ENCODE data around the gene ING3. TPM values are rescaled to one million over a fixed set of nuclear protein-coding genes. Genes with fewer than 3 reads are reported as not detected.

ING3 gene
- total and polyA plus RNA-seq, 9 of the 15 experiments (the other 6 are each of a cell fraction or from before 2014, with no cell fraction given) = 22.8 to 233 (median 50.4) TPM

DNA sequence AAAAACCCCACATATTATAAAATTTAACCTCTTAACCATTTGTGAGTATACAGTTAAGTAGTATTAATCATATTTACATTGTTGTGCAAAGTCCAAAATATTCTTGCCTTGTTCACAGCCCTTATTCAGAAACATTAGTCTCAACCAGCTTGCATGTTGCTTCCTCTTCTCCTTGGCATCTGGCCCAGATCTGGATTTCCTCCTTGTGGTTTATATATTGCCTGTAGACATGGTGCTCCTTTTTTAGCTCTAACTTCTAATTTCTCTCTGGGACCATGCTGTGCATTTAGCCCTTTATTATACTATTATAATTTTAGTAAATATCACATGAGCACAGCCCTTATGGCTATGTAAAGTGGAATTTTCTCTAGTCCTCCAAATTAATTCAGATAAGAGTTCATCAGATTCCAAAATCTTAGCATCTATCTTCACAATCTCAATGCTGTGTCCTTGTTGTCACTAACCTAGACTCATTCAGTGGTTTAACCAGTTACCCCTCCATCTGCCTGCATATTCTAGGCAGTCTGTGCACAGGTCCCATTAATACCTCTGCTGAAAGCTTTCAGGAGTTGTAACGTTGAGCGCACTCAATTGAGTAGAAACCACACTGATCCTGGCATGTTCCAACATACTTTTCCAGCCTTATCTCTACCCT lies 45.9 kb downstream of the ING3 start (continued):
- TF ChIP-seq TEAD4 (IDR thresholded peaks at IDR 0.05; ENCODE audit: low read length) (peak; percentile 28; the same call in 1 of the 2 replicates), TEAD4 (CRISPR knock-in tag; IDR thresholded peaks at IDR 0.05; ENCODE audit: borderline replicate concordance) (no peak), JUND (IDR thresholded peaks at IDR 0.05; ENCODE audit: borderline replicate concordance, low read depth, low read length) (no peak), JUND (tag; IDR thresholded peaks at IDR 0.05; ENCODE audit: borderline replicate concordance, low read depth, low read length) (peak; percentile 29; the same call in 1 of the 3 replicates), EGR1 (conservative IDR thresholded peaks at IDR 0.05) (no peak), ZNF766 (CRISPR knock-in tag; conservative IDR thresholded peaks at IDR 0.05) (peak; percentile 70; the same call in 1 of the 2 replicates), RBM15 (IDR thresholded peaks at IDR 0.05; ENCODE audit: insufficient read depth, low read length) (no peak), DPF2 (IDR thresholded peaks at IDR 0.05) (peak; percentile 54), ZNF780A (CRISPR knock-in tag; IDR thresholded peaks at IDR 0.05) (no peak), MAZ (CRISPR knock-in tag; conservative IDR thresholded peaks at IDR 0.05 in 1 of 2, IDR thresholded peaks at IDR 0.05 in 1 of 2) (peak in 1 of 2 experiments; percentile 32; a peak in 2 of 4 replicates), RBFOX2 (IDR thresholded peaks at IDR 0.05; ENCODE audit: low read depth, low read length) (peak; percentile 35; the same call in 1 of the 2 replicates), TCF3 (CRISPR knock-in tag; IDR thresholded peaks at IDR 0.05) (0 out of 2 replicates have a peak, but pooled peaks have one; percentile 23), HMG20A (CRISPR knock-in tag; conservative IDR thresholded peaks at IDR 0.05) (no peak)
- TF ChIP-seq, protein P1, sequence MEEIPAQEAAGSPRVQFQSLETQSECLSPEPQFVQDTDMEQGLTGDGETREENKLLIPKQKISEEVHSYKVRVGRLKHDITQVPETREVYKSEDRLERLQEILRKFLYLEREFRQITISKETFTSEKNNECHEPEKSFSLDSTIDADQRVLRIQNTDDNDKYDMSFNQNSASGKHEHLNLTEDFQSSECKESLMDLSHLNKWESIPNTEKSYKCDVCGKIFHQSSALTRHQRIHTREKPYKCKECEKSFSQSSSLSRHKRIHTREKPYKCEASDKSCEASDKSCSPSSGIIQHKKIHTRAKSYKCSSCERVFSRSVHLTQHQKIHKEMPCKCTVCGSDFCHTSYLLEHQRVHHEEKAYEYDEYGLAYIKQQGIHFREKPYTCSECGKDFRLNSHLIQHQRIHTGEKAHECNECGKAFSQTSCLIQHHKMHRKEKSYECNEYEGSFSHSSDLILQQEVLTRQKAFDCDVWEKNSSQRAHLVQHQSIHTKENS (CRISPR knock-in tag; IDR thresholded peaks at IDR 0.05) = no peak
